Prostate gland (tissue), 2 donors: ENCODE results near the gene CEP85.

Source experiments
- CTCF ChIP-seq, 4 experiments: fragments of 200-600 bp in 2 of 4; fragments of 450-650 bp in 2 of 4; sonication (generic) in 2 of 4; IDR thresholded peaks; 1 replicate in 3 of 4; 2 replicates in 1 of 4; pipeline ENCODE4 v1.5.1; 2016 to 2019; ENCODE audit warnings: antibody characterized with exemption in 4 of 4, mild to moderate bottlenecking in 2 of 4, moderate library complexity in 2 of 4
- POLR2A ChIP-seq: fragments of 450-650 bp; IDR thresholded peaks from one replicate; pipeline ENCODE4 v1.6.1; 2016; ENCODE audit warnings: antibody characterized with exemption, mild to moderate bottlenecking

- TF ChIP-seq CTCF (IDR thresholded peaks at IDR 0.05) (no peak), POLR2A (no peak)
These were observed 49.4 kb downstream of the CEP85 start for GRCh38 chr1:26283279-26283853.
